C4-2B (cell line): Measurements from ENCODE around the gene TSTD2.
A peak's percentile ranks its signal among the peaks of the same experiment; 100 is the strongest.

Experiments
- H3K27ac ChIP-seq: fragments of 450-650 bp; 2 replicates; pipeline ENCODE4 v1.5.1; 2017
- ZFX ChIP-seq: fragments of 450-650 bp; IDR thresholded peaks from 2 replicates; pipeline ENCODE4 v1.6.1; 2017
- TF ChIP-seq, protein P1 (sequence below): fragments of 450-650 bp; conservative IDR thresholded peaks from 2 replicates; pipeline ENCODE4 v1.5.1; 2017; ENCODE audit warnings: mild to moderate bottlenecking

TSTD2 gene

DNA sequence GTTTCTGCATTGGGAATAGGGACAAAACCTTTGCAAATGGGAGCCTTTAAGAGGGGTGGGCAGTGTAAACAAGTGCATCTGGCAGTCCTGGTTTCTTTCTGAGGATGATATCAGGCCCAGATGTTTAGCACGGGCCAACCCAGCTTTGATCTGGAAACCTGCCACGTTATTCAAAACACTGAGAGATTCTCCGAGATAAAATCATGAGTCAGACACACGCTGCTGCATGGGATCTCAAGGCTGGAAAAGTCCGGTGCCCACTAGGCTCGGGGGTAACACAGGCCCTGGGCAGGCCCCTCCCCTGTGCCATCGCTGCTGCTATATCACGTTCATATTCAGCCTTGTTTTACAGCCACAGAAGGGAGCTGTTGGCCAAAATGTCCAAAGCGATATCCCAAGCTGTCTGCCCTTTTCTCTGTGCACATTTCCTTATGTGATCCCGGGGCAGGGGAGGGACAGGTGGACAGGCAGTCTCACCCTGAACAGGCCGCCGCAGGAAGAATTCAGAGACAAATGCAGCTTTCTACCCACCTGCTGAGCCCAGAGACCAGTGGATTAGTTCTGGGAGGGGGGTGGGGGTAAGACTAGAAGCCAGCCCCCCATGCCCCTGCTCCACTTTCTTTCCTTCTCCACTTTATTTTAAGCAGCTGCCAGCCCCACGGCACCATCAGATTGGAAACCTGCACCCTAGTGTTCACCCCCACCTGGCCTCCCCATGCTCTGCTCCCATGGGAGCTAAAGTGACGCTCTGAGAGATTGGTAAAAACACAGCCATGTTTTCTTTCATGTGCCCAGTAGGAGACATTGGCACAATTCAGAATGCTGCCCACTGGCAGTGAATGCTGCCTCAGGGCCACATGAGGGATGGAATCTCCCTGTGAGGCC lies 68.6 kb downstream of the TSTD2 start:
- TF ChIP-seq, protein P1, sequence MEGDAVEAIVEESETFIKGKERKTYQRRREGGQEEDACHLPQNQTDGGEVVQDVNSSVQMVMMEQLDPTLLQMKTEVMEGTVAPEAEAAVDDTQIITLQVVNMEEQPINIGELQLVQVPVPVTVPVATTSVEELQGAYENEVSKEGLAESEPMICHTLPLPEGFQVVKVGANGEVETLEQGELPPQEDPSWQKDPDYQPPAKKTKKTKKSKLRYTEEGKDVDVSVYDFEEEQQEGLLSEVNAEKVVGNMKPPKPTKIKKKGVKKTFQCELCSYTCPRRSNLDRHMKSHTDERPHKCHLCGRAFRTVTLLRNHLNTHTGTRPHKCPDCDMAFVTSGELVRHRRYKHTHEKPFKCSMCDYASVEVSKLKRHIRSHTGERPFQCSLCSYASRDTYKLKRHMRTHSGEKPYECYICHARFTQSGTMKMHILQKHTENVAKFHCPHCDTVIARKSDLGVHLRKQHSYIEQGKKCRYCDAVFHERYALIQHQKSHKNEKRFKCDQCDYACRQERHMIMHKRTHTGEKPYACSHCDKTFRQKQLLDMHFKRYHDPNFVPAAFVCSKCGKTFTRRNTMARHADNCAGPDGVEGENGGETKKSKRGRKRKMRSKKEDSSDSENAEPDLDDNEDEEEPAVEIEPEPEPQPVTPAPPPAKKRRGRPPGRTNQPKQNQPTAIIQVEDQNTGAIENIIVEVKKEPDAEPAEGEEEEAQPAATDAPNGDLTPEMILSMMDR, result no peak
- no peak for TF ChIP-seq ZFX
- peak overlapping the region; percentile 29 for H3K27ac ChIP-seq

GRCh38 chr9:97563458-97564135 lies 69.6 kb downstream of the TSTD2 start:
- TF ChIP-seq, protein P1, result no peak
- TF ChIP-seq ZFX, result no peak
- H3K27ac ChIP-seq, result peak overlapping the region; percentile 29; the same call in 1 of the 2 replicates

GRCh38 chr9:97562542-97562941 lies 70.6 kb downstream of the TSTD2 start:
- TF ChIP-seq ZFX, result no peak
- TF ChIP-seq, protein P1, result no peak
- H3K27ac ChIP-seq, result no peak overlapping the region

DNA sequence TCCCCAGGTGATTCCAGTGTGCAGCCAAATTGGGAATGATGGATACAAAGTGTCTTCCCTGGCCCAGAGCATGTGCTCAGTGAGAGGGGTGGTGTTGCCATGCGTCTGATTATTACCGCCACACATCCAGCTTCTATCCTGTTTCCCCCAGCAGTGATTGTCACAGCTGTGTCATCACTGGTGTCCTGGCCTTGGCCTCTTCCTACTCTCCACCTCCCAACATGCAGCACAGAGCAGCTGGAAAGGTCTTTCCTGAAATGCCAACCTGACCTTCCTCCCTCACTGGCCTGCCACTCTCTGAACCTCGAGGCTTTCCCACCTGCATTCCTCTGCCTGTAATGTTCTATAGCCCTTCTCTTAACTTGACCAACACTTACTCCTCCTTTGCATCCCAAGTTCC lies 71.7 kb downstream of the TSTD2 start:
- no peak for TF ChIP-seq ZFX
- TF ChIP-seq, protein P1, result no peak
- H3K27ac ChIP-seq, result no peak overlapping the region

- no peak overlapping the region for H3K27ac ChIP-seq
- TF ChIP-seq, protein P1, result no peak
- no peak for TF ChIP-seq ZFX
Measured at GRCh38 chr9:97560851-97561250, 72.3 kb downstream of the TSTD2 start.

DNA sequence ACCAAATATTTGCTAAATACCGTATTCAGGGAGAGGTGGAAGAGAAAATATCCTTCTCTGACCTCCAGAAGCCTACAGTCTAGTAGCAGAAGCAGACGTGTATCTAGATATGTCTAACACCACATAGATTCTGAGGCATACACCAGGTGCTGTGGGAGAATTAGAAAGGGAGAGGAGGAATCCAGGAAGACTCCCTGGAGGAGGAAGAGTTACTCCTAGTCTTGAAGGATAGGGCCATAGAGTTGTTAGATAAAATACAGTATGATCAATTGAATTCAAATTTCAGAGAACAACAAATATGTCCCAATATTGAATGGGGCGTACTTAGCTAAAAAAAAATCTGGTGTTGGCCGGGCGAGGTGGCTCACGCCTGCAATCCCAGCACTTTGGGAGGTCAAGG lies 73.0 kb downstream of the TSTD2 start:
- no peak for TF ChIP-seq ZFX
- TF ChIP-seq, protein P1, result no peak
- no peak overlapping the region for H3K27ac ChIP-seq

- H3K27ac ChIP-seq, result no peak overlapping the region
- TF ChIP-seq ZFX, result no peak
- TF ChIP-seq, protein P1, result no peak
Measured at GRCh38 chr9:97559111-97559514, 74.1 kb downstream of the TSTD2 start.
